Cardiac fibroblast (primary cell): ENCODE data around the gene MARF1.
"Not testable (repeated sequence)": the region's sequence is repeated elsewhere in the genome, so short reads cannot be mapped to it uniquely, and the experiment has no call there.

Source experiments
- DNase-seq, 2 donors: peaks; one replicate each; pipeline versions ENCODE4 v3.0.0 to v3.0.0-alpha.2; 2010; ENCODE audit warnings: low read depth in 2 of 2
- H3K4me3 ChIP-seq, 2 donors: replicated peaks in 1 of 2; 1 replicate in 1 of 2; 2 replicates in 1 of 2; pipeline ENCODE4 v1.5.1; 2011; ENCODE audit warnings: low read depth in 2 of 2, low read length in 2 of 2, mild to moderate bottlenecking in 2 of 2, moderate library complexity in 1 of 2
- TF ChIP-seq, protein P1 (sequence below): IDR thresholded peaks from one replicate; pipeline ENCODE4 v1.5.1; 2011; ENCODE audit warnings: low read depth, mild to moderate bottlenecking, low read length, inconsistent platforms

The MARF1 gene

DNA sequence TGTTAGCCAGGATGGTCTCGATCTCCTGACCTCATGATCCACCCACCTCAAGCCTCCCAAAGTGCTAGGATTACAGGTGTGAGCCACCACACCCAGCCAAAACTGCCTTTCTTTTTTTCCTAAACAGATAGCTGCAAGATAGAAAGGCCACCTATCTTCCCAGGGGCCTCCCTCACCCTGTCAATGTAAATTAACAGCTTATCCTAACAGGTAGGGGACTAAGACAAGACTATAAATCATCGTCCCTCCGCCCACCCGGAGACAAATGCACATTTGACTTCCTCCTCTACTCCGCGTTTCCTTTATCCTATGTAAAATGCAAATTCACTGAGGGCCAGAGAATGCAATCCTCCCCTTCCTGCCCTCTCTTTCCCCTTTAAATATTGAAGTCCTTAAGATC, 71.4 kb downstream of the MARF1 start:
- no peak overlapping the region for H3K4me3 ChIP-seq
- TF ChIP-seq, protein P1, sequence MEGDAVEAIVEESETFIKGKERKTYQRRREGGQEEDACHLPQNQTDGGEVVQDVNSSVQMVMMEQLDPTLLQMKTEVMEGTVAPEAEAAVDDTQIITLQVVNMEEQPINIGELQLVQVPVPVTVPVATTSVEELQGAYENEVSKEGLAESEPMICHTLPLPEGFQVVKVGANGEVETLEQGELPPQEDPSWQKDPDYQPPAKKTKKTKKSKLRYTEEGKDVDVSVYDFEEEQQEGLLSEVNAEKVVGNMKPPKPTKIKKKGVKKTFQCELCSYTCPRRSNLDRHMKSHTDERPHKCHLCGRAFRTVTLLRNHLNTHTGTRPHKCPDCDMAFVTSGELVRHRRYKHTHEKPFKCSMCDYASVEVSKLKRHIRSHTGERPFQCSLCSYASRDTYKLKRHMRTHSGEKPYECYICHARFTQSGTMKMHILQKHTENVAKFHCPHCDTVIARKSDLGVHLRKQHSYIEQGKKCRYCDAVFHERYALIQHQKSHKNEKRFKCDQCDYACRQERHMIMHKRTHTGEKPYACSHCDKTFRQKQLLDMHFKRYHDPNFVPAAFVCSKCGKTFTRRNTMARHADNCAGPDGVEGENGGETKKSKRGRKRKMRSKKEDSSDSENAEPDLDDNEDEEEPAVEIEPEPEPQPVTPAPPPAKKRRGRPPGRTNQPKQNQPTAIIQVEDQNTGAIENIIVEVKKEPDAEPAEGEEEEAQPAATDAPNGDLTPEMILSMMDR: no peak
- no peak for DNase-seq

- not testable (repeated sequence) for DNase-seq
These were observed 72.3 kb downstream of the MARF1 start for GRCh38 chr16:15570666-15571065.

DNA sequence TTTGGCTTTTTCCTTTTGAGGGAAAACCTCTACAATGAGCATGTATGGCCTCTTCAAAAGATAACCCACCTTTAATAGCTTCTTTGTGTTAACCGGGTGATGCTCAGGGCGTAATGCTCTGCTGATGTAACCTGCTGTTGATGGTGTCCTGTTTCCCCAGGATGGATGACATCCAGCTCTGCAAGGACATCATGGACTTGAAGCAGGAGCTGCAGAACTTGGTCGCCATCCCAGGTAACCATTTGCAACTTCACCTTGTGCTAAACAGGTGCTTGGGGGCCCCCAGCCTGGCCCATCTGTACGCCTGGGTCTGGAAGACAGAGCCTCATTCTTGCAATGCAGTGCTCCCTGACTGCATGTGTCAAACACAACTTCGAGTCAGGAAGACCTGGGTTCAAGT, 75.1 kb downstream of the MARF1 start:
- H3K4me3 ChIP-seq: no peak overlapping the region
- no peak for DNase-seq
- TF ChIP-seq, protein P1: no peak

More at GRCh38 chr16:15570666-15571065, 72.3 kb downstream of the MARF1 start:
- H3K4me3 ChIP-seq: not testable (repeated sequence)

- DNase-seq: no peak
- H3K4me3 ChIP-seq: no peak overlapping the region
- TF ChIP-seq, protein P1: no peak
These were observed 76.9 kb downstream of the MARF1 start for GRCh38 chr16:15566095-15566494.

GRCh38 chr16:15564604-15565339, 78.2 kb downstream of the MARF1 start:
- TF ChIP-seq, protein P1: no peak

DNA sequence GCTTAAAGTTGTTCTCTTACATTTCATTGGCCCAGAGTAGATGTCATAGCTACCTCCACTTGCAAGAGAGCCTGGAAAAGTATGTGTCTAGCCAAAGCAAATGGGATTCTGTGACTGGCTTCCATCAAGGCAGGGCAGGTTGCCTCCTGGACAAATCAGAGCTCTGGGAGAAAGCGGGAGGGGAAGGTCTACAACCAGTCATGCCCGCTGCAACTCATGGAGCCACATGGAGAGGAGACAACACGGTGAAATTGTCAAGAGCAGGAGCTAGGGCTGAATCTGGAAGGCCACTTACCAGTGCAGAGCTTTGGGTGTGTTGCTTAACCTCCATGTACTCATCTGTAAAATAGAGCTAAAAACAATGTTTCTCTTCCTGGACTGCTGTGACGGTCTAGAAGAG, 83.8 kb downstream of the MARF1 start:
- no peak overlapping the region for H3K4me3 ChIP-seq
- TF ChIP-seq, protein P1: no peak
- DNase-seq: no peak

More at GRCh38 chr16:15564604-15565339, 78.2 kb downstream of the MARF1 start:
- no peak overlapping the region for H3K4me3 ChIP-seq
- no peak for DNase-seq

- DNase-seq: no peak
- H3K4me3 ChIP-seq: no peak overlapping the region
- TF ChIP-seq, protein P1: no peak
These were observed 85.7 kb downstream of the MARF1 start for GRCh38 chr16:15557258-15557657.
